SIG-M5 (cell line): ENCODE data around the gene ARMH3.
"Not testable (repeated sequence)": the region's sequence is repeated elsewhere in the genome, so short reads cannot be mapped to it uniquely, and the experiment has no call there.

Experiments
- DNase-seq: peaks from one replicate; lab custom pipeline; 2025; lab: John Stamatoyannopoulos, UW

The ARMH3 gene

DNA sequence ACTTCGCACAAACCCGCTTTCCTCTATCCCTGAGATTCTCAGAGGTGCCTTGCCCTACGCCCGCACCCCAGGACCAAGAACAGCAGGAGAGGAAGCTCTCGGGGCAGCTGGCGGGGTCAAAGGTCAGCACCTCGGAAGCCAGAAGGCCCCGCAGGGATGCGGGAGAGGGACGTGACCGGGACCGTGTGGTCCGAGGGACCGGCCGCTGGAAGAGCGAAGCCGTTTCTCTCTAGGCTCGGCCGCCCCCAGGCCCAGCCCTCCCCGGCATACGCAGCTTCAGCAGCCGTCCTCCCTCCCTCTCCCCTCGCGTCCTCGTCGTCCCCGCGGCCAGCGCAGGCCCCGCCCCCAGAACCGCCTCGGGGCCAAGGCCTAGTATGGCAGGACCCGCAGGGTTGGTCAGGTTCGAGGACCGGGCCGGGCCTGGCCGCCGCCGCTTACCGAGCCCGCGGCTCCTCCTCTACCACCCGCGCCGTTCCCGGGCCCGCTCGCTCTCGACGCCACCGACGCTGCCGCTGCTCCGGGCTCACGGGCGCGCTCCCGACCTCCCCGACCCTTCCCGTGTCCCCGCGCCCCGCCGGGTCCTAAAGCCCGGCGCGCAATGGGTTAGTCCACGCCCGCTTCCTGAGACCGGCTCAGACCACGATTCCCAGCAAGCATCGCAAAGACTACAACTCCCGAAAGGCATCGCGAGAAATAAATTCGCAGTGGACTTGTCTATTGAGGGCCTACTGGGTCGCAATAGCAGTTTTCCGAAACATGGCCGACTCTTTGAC is at the start of gene ARMH3:
Gene ARMH3 (minus strand): TSS at position 527 of the 773 bp plus-strand sequence. CDS start 16,059 bp downstream, outside the sequence.
- peak; percentile 82 for DNase-seq

DNA sequence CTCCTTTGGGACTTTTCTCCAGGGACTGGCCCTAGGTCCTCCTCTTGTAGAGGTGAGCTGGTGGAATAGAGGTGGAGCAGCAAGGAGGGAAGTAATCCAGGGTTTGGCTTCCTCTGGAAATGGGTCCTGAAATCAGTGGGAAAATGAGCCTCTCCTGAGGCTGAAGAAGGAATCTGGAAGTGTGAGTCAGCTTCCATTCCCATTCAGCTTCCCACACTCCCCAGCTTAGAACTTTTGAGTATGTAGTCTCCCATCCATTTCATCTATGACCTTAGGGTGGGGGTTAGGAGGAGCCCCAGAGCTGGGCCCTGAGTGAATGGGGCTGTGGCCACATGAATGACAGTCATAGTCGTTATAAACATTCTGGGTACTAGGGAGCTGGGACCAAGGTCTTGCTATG is 46.4 kb upstream of the ARMH3 start:
- no peak for DNase-seq

DNA sequence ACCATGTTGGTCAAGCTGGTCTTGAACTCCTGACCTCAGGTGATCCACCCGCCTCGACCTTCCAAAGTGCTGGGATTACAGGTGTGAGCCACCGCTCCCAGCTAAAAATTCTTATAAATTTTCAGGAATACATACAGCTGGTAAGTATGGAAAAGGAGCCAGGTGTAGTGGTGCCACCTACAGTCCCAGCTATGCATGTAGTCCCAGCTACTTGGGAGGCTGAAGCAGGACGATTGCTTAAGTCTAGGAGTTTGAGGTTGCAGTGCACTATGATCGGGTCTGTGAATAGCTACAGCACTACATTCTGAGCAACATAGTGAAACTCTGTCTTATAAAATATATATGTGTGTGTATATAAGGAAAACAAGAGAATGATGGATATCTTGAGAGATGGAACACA is 45.2 kb upstream of the ARMH3 start:
- no peak for DNase-seq

DNA sequence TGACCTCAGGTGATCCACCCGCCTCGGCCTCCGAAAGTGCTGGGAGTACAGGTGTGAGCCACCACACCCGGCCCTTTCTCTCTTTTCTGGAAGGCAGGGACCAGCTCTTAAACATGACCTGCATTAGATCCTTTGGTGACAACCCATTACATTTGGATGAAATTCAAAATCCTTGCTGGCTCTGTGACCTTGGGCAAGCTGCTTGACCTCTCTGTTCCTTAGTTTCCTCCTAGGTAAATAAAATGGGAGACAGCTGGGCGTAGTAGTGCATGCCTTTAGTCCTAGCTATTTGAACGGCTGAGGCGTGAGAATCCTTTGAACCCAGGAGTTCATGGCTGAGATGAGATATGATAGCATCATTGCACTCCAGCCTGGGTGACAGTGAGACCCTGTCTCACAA is 40.5 kb upstream of the ARMH3 start:
- no peak for DNase-seq

- no peak for DNase-seq
These were observed 34.8 kb upstream of the ARMH3 start for GRCh38 chr10:102090772-102091171.

DNA sequence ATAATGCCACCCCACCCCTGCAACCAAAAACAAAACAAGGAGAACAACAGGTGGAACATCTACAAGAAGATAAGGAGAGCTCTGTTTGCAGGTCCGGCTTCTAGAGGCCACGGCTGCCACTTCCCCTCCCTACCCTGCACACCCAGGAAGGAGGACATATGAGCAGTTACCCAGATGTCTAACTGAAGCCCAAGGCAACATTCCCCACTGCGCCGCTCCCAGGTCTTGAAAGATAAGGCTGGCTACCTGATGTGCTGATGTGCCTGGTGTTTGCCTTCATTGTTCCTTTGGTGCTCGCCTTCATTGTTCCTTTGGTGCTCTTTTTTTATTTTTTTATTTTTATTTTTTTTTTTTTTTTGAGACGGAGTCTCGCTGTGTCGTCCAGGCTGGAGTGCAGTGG is 30.2 kb upstream of the ARMH3 start:
- DNase-seq, result no peak

GRCh38 chr10:102085336-102085735 is 29.4 kb upstream of the ARMH3 start:
- DNase-seq, result no peak

GRCh38 chr10:102083541-102083940 is 27.6 kb upstream of the ARMH3 start:
- DNase-seq, result no peak

GRCh38 chr10:102072673-102073527 is 16.9 kb upstream of the ARMH3 start:
- no peak for DNase-seq

DNA sequence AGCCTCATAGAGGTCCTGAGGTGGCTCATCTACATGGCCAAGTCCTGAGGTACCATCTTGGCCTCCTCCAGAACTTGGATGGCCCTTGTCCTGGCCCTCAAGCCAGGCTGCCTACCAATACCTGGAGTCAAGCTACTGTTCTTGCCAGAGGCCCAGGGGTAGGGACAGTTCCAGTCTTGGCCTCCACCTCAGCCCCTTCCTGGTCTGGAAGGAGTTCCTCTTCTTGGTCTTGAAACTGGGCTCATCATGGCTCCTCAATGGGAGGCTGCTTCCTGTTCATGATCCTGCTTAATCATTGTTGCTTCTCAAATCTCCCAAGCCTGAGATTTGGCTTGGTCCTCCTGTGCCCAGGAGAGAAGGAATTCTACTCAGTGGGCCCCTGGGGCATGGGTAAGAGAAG is 13.1 kb upstream of the ARMH3 start:
- no peak for DNase-seq

- no peak for DNase-seq
These were observed 12.2 kb upstream of the ARMH3 start for GRCh38 chr10:102068216-102068615.

DNA sequence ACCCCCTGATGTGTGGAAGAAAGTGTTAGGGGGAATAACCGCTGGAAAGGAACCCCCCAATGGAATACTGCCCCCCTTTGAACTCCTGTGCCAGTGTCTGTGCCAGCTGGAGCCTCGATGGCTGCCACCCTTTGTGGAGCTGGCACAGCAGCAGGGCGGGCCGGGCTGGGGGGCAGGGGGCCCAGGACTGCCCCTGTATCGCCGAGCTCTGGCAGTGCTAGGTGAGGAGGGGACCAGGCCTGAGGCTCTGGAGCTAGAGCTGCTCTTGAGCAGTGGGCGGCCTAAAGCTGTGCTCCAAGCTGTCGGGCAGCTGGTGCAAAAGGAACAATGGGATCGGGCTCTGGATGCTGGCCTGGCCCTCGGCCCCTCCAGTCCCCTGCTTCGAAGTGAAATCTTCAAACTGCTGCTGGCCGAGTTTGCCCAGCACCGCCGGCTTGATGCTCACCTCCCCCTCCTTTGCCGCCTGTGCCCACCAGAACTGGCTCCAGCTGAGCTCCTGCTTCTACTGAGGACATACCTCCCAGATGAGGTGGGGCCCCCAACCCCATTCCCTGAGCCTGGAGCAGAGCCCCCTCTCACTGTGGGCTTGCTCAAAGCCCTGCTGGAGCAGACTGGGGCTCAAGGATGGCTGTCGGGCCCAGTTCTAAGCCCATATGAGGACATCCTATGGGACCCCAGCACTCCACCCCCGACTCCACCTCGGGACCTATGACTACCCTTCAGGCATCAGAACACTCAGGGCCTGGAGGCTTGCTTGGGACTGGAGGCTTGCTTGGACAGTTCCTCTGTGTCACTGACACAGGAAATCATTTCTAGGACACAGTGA is 11.3 kb upstream of the ARMH3 start:
- no peak for DNase-seq

GRCh38 chr10:102066399-102067088 is 10.6 kb upstream of the ARMH3 start:
- DNase-seq, result no peak

DNA sequence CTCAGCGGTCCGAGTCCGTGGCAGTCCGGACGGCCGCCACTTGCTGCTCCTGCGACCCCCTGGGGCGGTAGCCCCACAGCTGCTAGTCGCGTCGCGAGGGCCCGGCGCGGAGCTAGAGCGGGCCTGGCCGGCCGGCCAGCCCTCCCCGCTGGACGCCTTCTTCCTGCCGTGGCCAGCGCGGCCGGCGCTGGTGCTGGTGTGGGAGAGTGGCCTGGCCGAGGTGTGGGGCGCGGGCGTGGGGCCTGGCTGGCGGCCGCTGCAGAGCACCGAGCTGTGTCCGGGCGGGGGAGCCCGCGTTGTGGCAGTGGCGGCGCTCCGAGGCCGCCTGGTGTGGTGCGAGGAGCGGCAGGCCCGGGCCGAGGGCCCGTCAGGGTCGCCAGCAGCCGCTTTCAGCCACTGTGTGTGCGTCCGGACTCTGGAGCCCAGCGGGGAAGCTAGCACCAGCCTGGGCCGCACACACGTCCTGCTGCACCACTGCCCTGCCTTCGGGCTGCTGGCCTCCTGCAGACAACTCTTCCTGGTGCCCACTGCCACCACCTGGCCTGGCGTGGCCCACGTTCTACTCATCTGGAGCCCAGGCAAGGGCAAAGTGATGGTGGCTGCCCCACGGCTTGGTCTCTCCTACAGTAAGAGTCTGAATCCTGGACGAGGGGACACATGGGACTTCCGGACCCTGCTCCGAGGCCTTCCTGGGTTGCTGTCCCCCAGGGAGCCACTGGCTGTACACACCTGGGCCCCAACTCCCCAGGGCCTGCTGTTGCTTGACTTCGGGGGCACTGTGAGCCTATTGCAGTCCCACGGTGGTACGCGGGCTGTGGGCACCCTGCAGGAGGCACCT is 9.8 kb upstream of the ARMH3 start:
- no peak for DNase-seq

DNA sequence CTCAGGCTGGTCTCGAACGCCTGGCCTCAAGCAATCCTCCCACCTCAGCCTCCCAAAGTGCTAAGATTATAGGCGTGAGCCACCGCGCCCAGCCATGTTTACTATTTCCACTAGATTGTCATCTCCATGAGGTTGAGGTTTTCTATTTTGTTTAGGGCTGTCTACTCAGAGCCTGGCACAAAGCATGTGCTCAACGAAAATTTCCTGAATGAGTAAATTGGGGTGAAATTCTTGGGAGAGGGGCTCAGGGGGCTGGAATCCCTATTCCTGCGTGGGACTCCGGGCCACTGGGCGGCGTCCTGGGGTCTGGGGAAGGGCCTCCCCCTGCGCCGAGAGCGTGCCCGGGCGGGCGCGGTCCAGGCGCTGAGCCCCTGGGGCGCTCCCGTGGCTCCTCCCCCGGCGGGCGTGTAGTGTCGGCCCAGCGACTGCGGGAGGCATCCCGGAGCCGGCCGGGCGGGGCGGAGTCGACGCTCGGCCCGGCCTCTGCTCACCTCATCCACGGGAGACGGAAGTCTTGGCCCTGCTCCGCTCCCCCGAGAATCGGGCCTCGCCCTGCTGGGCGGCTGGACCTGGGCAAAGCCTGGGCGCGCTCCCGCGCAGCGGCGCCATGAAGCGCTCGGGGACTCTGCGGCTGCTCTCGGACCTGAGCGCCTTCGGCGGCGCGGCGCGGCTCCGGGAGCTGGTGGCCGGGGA is 9.0 kb upstream of the ARMH3 start, which contains the start of gene HPS6:
Gene HPS6 (plus strand): TSS at position 482 of the 693 bp plus-strand sequence. CDS start 126 bp downstream, at position 608.
- DNase-seq, result peak; percentile 34

DNA sequence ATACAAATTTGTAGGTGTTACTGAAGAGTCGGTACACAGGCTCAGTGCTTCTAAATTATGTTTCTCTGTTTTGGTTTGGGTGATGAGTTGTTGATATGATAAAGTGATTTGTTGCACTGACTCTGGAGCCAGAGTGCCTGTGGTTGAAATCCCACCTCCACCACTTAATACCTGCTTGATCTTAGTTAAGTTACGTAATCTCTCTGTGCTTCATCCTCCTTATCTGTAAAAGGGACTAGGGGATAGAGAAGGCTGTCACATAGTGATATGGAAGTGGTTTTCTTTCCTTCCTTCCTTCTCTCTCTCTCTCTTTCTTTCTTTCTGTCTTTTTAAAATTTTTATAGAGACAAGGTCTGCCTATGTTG is 8.5 kb upstream of the ARMH3 start:
- no peak for DNase-seq

DNA sequence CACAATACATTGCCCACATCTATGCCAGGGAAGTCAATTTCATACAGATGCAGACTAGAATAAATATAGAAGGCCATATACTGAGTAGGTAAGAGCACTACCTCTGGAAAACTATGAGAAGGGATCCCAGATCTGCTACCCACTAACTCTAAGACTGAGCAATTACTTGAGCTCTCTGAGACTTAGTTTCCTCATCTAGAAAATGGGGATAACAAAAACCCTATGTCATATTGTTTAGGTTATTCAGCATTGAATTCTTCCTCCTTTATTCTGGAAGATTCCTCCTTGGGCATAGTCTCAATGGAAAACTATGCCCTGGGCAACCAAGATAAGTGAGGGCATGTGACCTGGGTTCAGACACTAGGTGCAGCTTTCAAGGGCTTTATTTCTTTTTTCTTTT is 4.0 kb upstream of the ARMH3 start:
- DNase-seq, result no peak

DNA sequence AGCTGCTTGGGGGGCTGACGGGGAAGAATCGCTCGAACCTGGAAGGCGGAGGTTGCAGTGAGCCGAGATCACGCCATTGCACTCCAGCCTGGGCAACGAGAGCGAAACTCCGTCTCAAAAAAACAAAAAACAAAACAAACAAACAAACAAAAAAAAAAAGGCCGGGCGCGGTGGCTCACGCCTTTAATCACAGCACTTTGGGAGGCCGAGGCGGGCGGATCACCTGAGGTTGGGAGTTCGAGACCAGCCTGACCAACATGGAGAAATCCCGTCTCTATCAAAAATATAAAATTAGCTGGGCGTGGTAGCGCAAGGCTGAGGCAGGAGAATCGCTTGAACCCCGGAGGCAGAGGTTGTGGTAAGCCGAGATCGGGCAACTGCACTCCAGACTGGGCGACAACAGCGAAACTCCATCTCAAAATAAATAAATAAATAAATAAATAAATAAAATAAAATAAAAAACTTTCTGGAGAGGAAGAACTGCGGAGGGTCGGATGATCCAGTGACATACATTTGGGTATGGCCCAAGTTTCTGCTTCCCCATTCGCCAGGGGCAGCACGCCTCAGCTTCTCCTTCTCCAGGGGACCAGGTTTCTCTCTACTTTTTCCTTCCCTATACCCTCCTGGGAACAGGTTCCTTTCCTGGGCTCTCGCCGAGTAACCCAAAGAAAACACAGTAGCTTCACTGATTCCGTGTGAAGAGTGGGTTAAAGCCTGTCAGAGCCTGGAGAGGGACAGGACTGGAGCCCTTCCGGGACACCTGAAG is 909 bp downstream of the ARMH3 start:
- not testable (repeated sequence) for DNase-seq

DNA sequence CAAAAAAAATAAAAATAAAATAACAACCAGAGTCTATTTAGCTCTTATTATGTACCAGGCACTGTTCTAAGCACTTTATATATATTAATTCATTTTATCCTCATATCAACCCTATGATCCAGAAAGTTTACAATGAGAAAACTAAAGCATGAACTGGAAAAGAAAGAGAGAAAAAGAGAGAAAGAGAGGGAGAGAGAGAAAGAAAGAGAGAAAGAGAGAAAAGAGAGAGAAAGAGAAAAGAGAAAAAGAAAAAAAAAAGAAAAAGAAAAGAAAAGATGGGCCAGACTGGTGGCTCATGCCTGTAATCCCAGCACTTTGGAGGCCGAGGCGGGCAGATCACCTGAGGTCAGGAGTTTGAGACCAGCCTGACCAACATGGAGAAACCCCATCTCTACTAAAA is 9.9 kb downstream of the ARMH3 start:
- DNase-seq, result no peak
